ENCODE data around the gene RHOD.

The RHOD gene

DNA sequence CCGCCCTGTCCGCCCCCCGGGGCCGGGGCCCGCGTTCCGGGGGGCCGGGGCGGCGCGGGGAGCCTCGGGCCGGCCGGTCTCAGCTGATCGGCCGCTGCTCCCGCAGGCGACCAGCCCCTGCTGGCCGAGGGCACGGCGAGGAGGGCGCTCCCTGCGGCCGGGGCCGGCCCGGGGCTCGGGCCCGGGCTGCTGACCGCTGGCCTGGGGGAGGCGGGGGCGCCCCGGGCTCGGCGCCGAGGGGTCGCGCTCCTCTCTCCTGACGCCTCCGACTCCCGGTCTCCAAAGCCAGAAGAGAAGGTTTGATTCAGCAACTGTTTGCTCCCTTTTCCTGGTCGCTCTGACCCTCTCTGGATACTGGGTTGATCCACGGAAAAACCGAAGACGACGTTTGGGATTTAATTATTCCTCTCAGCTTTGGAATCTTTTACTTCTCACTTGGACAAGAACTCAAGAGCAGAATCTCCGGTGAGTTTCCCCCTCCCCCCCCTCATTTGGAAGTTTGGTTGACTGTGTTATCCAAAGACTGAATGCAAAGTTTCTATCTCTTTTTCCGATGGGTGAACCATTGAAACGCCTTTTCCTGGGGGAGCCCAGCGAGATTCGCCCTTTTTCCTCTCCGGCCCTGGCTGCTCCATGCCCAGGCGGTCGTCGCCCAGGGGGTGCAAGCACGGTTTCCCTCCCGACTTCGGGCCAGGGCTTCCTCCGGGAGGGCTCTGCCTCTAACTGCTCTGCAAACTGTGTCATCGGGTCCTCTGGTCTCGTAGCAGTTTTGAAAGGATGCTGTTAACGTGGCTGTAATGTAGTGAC lies 63.1 kb downstream of the RHOD start:
- Histone ChIP-seq H3K36me3 (ENCODE audit: control insufficient read depth, insufficient read depth, low read length) (peaks cover 2% of the 10 kb centered on the region), H3K27me3 (ENCODE audit: control insufficient read depth, insufficient read depth, low read length) (peaks cover 4% of the 10 kb centered on the region), H3K4me3 (ENCODE audit: low read depth, low read length) (peak overlapping the region; percentile 93), H3K9ac (ENCODE audit: low read depth, low read length) (peak overlapping the region; percentile 90), H3K4me1 (ENCODE audit: control insufficient read depth, insufficient read depth, low read length) (peaks cover 8% of the 10 kb centered on the region), H3K9me3 (ENCODE audit: control insufficient read depth, insufficient read depth, low read length) (no peaks in the 10 kb centered on the region)

DNA sequence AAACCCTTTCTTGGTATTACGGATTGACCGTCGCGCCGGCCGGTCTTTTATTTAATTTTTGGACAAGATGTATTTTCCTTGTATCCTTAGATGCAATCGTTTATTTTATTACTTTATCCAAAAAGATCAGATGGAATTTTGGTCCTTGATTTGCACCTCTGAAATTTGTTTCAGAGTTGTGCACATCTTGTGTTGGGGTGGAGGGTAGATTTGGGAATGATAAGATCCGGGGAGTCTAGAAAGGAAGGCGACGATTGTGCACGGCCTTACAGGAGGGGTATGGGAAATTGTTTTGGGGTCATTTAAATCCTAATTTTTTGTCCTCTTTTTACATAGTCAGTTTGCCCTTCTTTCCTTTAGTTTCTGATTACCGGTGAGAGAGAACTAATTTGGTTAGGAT lies 63.8 kb downstream of the RHOD start:
- H3K27me3 ChIP-seq (ENCODE audit: control insufficient read depth, insufficient read depth, low read length), result peaks cover 4% of the 10 kb centered on the region
- peaks cover 8% of the 10 kb centered on the region for H3K4me1 ChIP-seq (ENCODE audit: control insufficient read depth, insufficient read depth, low read length)

DNA sequence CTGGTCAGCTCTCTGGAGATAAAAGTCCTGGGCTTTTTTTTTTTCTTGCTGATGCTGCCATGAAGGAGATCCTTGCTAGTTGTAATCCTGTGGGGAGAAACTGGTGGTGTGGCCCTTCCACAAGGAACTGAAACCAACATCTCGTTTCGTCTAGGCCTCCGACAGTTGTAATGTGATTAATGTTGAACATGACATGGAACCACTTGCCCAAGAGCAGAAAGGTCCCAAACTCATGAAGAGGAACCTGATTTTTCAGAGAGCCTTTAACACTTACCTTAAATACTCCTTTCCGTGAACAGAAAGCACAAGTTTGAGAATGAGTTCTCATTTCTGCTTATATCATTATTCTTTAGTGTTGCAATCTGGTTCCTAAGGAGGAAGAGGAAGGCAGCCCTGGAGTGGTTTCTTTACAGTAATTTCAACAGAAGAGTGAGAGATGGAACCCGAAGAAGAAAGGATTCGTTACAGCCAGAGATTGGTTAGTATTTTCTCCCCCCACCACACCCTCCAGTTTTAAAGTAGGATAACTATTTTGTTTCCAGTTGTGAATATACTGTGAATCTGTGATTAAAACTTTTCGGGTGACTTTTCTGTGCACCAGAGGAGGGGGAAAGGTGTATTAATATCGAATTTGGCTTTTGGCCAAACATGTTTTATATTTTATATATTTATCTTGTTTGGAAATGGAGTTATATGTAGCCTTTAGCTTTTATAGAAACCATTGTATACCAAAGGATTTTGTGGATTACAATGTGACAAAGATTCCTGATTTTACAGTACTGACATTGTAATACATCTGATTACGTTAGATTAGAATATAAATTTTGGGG lies 64.4 kb downstream of the RHOD start:
- Histone ChIP-seq H3K36me3 (ENCODE audit: control insufficient read depth, insufficient read depth, low read length) (peaks cover 2% of the 10 kb centered on the region), H3K4me1 (ENCODE audit: control insufficient read depth, insufficient read depth, low read length) (peaks cover 8% of the 10 kb centered on the region), H3K9ac (ENCODE audit: low read depth, low read length) (peak overlapping the region; percentile 90), H3K9me3 (ENCODE audit: control insufficient read depth, insufficient read depth, low read length) (no peaks in the 10 kb centered on the region), H3K4me3 (ENCODE audit: low read depth, low read length) (peak overlapping the region; percentile 93), H3K27me3 (ENCODE audit: control insufficient read depth, insufficient read depth, low read length) (peaks cover 4% of the 10 kb centered on the region)

More for the DNA sequence above, 63.8 kb downstream of the RHOD start:
- peak overlapping the region; percentile 93 for H3K4me3 ChIP-seq (ENCODE audit: low read depth, low read length)
- peak overlapping the region; percentile 90 for H3K9ac ChIP-seq (ENCODE audit: low read depth, low read length)
- peaks cover 2% of the 10 kb centered on the region for H3K36me3 ChIP-seq (ENCODE audit: control insufficient read depth, insufficient read depth, low read length)
- no peaks in the 10 kb centered on the region for H3K9me3 ChIP-seq (ENCODE audit: control insufficient read depth, insufficient read depth, low read length)
